Activated T-cell treated with anti-CD3 and anti-CD28 coated beads for 48 hours (primary cell): ENCODE results near the gene SLC18B1.

Experiments
- DNase-seq: peaks from one replicate; pipeline ENCODE4 v3.0.0-alpha.2; 2020; ENCODE audit warnings: low read depth

The SLC18B1 gene

DNA sequence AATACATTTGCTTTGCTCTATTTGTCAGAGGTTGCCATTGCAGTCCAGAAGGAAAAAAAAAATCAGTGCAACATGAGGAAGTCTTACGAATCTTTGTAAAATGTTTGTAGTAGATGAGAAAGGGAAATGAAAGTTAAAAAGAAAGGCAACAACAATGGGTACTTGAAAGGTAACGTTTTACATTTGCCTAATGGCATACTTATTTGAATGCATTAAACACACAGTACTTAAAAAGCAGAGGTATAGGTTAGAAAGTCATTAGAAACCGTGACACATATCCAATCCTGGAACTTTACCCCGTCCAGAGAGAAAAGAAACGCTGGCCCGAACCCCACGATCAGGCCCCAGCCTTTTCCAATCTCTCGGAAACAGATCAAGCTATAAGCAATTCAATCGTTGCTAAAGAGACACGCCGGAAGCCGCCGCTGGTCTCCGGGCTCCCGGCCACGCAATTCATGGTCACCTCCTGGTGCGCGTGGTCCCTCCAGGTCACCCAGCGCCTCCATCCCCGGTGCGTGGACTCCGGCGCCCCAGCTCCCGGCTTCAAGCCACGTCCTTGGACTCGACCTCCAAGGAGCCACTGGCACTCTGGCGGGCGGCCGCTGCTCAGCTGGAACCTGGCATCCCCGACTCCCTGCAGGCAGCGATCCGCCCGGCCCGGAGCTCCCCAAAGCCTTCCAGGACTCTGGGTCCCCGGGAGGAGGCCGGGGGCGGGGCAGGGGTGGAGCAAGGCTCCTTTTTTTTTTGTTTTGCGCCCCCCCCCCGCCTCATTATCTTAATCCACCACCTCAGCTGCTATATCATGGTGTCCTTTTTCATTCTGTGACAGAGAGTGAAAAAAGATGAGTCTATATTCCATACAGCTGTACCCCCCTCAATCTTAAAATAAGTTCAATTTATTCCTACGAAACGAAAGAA is at the start of gene SLC18B1:
Gene SLC18B1 (minus strand): TSS at position 687 of the 918 bp plus-strand sequence. CDS start 181 bp downstream, at position 506.
- peak; percentile 52 for DNase-seq

DNA sequence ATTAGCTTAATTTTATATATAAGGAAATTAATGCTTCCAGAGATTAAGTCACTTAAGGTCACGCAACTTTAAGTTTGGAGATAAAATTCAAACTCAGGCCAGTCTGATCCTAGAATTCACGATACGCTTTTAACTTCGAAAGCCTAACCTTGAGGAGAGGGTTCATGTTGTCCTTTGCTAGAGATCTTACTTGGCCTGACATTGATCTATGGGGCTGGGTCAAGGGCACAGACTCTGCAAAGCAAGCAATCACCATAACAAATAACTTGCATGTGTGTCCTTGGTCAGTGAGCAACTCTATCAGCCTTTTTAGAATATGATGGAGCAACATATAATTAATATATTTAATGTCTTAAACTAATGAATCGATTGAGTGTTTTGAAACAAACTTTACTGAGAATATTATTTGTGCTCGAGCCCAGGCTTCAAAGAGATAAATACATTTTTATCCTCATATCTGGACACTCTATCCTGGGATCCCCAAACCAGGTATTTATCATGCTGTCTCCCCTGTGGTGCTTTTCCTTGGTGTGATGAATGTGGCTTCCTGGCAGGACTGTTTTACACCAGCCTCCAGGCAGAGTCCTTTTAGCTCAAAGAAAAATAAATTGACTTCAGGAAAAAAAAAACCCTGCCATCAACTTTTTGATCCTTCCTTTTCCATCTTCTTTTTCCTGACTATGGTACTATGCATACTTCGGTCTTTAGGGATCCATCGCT is 45.0 kb upstream of the SLC18B1 start:
- no peak for DNase-seq

DNA sequence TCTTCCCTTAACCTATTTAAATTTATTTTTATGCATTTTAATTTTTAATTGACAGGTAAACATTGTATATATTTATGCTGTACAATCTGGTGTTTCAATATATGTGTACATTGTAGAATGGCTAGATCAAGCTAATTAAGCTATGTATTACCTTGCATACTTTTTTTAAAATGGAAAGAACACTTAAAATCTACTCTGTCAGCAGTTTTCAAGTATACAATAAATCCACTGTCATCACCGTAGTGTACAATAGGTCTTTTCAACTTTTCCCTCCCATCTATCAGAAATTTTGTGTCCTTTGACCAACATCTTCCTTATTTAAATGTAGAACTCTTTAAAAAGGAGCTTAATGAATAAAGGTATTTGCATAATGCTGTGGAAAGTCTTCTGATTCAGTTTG is 43.5 kb upstream of the SLC18B1 start:
- no peak for DNase-seq

DNA sequence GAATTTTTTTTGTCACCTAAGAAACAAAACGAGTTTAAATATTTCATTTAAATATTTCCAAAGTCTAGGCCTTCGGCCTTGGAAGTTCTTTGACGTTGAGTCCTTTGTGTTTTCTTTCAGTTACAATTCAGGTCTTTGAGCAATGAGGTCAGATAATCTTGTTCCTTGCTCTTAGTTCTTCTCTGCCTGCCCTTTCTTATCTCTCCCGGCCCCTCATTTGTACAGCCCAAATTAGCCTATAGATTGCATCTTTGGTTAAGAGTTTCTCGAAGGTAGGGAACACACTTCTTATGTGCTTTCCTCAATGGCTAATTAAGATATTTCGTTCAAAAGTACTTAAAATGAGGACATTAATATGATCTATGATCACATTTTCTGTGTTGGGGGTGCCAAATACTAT is 34.5 kb upstream of the SLC18B1 start:
- DNase-seq = no peak

DNA sequence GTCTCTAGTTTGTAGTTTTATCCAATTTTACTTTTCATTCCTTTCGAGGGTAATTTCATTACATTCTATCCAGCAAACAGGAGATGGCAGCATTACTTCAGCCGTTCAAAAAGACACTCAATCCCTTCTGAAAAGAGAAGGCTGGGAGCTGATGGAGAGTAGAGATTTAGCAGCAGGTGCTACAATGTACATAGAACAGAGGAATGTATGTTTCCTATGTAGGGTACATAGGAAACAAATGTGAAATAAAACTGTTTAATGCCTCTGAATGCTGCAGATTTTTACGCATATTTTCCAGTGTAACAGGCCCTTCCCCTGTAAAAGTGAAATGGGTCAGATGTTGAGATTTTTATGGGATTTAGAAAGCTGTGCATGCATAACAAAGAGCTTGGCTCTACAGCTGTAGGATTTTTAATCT is 31.9 kb upstream of the SLC18B1 start:
- no peak for DNase-seq

- no peak for DNase-seq
These were observed 22.4 kb upstream of the SLC18B1 start for GRCh38 chr6:132820629-132821381.

DNA sequence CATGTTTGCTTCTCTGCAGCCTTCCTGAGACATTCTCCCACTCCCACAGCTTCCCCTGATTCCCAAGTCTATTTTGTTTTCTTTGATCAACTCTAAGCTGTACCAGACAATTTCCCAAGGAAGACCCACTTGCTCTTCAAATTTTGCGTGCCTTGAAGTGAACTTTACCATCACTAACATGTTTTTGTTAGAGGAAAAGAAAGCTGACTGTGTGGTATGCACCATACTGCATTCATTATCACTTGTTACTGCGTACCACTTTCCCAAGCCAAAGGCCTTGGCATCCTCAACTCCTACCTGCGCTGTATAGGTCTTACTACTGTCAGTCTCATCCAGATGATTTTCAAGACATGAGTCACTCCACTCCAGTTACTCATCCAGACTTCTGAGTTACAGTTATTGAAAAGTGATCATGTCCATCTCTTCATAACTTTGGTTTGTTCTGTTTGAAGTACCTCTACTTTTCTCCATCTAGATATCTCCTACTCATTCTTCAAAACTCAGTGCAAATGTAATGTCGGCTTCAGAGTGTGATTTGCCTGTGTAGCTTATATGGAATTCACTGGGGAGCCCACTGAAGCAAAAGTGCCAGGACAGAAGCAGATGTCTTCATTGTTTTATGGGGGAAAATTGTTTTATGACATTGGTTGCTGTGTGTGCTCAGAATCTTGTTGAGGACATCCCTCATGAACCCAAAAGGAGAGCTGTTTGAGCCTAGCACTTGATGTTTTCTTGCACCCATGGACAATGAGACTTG is 21.1 kb upstream of the SLC18B1 start:
- DNase-seq = no peak

DNA sequence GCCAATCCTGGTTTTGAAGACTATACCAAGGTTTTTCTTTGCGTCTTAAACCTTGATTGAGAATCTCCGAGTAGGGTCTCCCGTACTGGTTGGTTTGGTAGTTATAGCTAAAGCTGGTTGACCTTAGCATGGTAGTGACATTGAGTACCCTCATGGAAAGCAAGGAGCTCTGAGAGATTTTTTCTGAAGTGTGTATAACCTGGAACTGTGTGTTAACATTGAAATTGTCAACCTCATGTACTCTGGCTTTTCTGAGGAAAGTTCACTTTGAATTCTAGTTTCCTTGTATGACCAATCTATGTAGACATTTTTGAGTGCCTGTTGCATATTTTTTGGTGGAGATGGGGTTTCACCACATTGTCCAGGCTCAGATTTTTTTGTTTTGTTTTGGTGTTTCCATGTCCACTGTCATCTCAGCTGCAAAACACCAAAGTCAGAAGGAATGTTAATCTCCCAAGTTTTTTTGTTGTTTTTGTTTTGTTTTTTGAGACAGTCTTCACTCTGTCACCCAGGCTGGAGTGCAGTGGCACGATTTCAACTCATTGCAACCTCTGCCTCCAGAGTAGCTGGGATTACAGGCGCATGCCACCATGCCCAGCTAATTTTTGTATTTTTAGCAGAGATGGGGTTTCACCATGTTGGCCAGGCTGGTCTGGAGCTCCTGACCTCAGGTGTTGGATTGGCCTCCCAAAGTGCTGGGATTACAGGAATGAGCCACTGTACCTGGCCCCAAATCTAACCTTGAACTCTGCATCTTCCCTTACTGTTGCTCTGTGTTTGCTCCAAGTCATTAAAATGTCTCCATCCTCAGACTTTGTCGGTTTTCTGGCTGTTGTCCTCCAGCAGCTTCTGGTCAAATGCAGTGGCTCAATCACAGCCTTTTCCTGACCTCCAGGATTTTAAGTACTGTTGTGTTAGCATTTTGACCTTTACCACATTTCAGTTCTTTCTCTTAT is 20.2 kb upstream of the SLC18B1 start:
- DNase-seq = no peak

DNA sequence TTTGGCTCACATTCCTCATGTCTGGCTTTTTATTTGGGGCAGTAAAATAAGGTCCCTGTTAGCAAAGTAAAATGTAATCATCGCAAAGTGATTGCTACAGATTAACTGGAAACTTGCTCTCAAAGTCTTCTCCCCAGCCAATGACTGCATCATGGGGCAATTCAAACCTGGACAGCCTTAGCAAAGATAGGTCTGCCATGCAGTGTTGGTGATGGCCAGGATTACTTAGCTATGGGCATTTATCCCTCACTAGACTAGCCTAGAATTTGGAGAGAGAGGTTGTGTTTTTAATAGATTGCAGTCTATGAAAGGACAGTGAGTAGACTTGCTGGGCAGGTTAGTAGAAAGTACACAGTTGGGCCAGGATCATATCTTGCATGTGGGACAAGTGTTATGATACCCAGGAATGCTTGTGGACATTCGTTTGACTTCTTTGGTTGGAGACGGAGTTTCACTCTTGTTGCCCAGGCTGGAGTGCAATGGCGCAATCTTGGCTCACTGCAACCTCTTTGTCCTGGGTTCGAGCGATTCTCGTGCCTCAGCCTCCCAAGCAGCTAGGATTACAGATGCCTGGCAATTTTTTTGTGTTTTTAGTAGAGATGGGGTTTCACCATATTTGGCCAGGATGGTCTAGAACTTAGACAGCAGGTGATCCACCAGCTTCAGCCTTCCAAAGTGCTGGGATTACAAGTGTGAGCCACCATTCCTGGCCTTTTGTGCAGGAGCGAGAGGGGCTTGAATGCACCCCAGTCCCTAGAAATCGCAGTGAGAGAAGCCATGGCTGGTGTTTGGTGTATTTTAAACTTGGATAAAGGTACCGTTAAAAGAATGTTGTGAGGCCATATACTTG is 19.3 kb upstream of the SLC18B1 start:
- no peak for DNase-seq

GRCh38 chr6:132816660-132817059 is 18.2 kb upstream of the SLC18B1 start:
- DNase-seq = no peak

DNA sequence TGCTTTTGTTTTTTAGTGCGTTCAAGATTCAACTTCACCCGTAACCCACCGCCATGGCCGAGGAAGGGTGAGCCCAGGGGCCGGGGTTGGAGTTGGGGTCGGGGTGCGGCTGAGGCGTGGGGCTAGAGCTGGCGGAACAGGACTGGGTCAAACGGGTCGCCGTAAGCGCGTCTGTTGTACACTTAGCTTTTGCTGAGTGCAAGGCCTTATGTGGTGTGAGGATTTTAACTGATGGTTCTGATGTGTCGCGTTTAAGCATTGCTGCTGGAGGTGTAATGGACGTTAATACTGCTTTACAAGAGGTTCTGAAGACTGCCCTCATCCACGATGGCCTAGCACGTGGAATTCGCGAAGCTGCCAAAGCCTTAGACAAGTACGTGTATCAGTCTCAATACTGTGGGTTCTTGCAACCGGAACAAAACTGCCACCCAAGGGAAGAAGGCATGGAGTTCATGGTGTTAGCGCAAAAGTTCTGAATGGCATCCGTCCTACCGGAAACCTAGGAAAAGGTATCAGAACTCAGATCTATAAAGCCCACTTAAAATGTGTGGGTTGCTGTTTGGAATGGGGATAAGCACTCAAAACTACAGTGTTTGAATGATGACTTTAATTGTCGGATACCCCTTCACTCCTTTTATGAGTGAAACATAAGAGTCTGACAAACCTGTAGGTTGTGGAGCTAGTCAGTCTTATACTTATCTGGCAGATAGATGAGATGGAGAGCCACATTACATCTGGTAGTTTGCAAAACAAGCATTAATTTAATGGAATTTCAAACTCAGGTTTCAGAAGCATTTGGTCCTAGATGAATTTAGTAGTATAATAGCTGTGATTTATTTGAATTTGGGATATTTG is 16.5 kb upstream of the SLC18B1 start:
- DNase-seq = no peak

DNA sequence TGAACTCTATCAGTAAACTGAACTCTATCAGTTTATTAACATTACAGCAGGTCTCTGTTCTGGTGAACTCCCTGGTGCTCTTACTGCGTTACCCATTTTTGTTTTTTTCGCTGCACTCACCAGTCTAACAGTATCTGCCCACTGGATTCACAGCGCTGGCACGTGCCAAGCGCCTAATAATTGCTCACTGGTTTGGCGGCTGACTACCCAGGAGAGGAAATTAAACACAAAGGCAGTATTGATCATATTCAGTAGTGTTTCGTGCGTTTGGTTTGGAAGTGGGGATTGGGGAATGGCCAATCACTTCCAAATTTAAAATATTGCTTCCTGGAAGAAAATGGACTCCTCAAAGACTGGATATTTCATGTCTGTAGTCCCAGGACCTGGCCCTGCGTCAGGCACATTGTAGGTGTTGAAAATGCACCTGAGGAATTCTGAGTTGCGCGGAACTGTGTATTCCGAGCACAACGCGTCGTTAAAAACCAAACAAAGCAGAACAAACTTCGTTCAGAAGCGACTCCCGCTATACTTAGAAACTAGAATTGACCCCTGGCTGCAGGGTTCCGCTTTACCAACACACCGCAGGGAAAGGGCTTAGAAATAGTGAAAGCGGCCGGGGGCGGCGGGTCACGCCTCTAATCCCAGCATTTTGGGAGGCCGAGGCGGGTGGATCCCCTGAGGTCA is 14.9 kb upstream of the SLC18B1 start:
- no peak for DNase-seq

- DNase-seq = no peak
These were observed 14.3 kb upstream of the SLC18B1 start for GRCh38 chr6:132812756-132813172.

DNA sequence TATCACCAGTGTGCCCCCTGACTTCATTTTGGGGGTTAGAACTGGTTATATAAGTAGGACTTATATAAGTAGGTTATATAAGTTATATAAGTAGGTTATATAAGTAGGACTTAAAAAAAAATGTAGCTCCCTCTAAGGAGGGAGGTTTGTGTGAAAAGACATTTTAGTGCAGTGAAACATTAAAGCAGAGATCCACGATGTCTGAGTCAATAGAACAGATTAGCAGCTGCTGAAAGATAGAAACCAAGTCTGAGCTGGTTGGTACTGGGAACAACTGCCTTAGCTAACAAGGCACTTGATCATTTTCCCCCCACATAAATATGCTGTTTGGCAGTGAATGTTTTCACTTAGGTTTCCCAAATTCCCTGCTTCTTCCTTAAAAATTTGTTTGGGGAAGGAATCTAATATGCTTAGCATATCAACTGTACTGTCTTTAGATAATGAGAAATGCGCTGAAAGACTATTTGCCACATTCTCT is 13.9 kb upstream of the SLC18B1 start:
- no peak for DNase-seq

DNA sequence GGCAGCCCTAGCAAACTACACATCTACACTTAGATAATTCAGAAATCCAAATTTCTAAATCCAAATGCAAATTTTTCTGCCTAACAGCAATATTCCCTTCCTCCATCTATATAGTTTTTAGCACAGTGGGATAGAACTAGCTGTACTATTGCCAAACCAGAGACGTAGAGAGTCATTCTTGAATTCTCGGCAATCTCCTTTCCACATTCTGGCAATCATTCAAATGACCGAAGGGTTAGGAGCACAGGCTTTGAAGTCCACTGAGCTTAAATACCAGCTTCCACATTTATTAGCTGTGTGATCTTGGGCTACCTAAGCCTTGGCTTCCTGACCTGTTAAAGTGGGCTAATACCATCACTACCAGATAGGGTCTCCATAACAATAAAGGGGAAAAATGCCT is 12.8 kb upstream of the SLC18B1 start:
- no peak for DNase-seq

DNA sequence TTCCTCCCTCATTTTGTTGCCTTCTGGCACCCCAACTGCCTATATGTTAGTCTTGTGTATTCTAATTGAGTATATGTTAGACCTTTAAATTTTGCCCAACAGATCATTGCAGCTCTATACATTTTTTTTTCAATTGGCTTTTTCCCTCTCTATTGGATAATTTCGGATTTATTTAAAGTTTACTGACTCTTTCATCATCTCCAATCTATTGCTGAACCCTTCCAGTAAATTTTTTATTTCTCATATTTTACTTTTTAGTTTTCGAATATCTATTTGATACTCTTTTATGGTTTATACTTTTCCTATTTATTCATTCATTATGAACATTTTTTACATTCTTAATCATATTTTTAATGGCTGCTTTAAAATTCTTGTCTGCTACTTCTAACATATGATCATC is 7.1 kb upstream of the SLC18B1 start:
- no peak for DNase-seq

GRCh38 chr6:132804251-132804650 is 5.8 kb upstream of the SLC18B1 start:
- DNase-seq = no peak

GRCh38 chr6:132800656-132801055 is 2.2 kb upstream of the SLC18B1 start:
- no peak for DNase-seq
